Stimulated activated CD4-positive, alpha-beta T cell treated with anti-CD3 and anti-CD28 coated beads, Interleukin-12 subunit alpha, Interleukin-12 subunit beta, amount 100 ng/mL, for 4 hours (primary cell): Measurements from ENCODE around the gene ARFIP1.
"Not testable (repeated sequence)": the region's sequence is repeated elsewhere in the genome, so short reads cannot be mapped to it uniquely, and the experiment has no call there.

Source experiments
- DNase-seq: peaks from one replicate; pipeline ENCODE4 v3.0.0-alpha.2; 2020

ARFIP1 gene

GRCh38 chr4:152848508-152848907 is 68.8 kb downstream of the ARFIP1 start:
- no peak for DNase-seq

- no peak for DNase-seq
Measured at GRCh38 chr4:152849350-152849749, 69.6 kb downstream of the ARFIP1 start.

DNA sequence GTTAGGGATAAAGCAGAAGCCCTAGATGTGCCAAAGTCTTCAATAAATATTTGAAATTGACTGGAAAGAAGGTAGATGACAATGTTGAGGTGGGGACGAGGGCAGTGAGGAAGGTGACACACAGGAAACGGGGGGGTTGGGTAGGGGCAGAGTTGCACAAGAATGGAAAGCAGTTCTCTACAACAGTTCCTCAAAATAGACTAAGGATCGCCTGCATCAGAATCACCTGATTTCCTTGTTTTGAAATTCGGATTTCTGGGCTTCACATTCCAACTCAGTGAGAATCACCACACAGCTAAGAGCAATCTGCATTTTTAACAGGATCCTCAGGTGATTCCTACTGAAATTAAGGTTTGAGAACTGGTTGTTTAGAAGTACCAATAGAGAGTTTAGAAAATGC is 70.6 kb downstream of the ARFIP1 start:
- no peak for DNase-seq

GRCh38 chr4:152851226-152851625 is 71.5 kb downstream of the ARFIP1 start:
- no peak for DNase-seq

GRCh38 chr4:152853293-152853692 is 73.5 kb downstream of the ARFIP1 start:
- no peak for DNase-seq

GRCh38 chr4:152854016-152854415 is 74.3 kb downstream of the ARFIP1 start:
- not testable (repeated sequence) for DNase-seq

- no peak for DNase-seq
Measured at GRCh38 chr4:152856960-152857359, 77.2 kb downstream of the ARFIP1 start.

- no peak for DNase-seq
Measured at GRCh38 chr4:152858934-152859333, 79.2 kb downstream of the ARFIP1 start.

DNA sequence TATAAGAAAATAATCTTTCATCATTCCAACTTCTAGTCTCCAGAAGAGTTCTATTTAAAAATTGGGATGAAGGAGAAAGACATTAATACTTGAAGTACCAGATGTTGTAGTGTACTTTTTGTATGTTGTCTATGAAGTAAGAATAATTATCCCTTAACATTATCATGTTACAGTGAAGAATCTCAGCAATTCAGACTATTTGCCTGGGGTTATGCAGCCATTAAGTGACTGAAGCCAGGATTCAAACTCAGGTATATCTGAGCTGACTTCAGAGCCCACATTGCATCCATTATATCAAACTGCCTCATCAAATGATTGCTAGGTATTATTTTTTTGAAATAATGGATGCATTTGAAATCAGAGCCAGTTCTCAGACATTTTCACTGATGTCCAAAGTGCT is 80.3 kb downstream of the ARFIP1 start:
- DNase-seq, result no peak

- DNase-seq, result no peak
Measured at GRCh38 chr4:152862608-152863007, 82.9 kb downstream of the ARFIP1 start.

DNA sequence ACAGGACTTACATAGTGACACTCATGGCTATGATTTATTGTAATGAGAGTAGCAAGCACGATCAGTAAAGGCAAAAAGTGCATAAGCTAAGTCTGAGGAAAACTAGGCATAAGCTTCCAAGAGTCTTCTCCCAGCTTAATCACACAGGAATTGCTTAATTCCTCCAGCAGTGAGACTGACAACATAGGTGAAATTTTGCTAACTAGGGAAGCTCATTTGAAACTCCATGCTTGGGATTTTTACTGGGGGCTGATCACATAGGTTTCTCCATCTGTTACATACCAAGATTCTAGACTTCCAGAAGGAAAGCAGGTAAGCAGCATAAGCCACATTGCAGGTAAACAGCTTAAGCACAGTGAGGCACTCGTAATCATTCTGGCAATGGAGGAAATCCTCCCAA is 84.6 kb downstream of the ARFIP1 start:
- DNase-seq, result no peak

GRCh38 chr4:152866432-152866993 is 86.8 kb downstream of the ARFIP1 start:
- DNase-seq, result not testable (repeated sequence)

GRCh38 chr4:152870606-152871005 is 90.9 kb downstream of the ARFIP1 start:
- DNase-seq, result no peak

GRCh38 chr4:152875261-152875660 is 95.5 kb downstream of the ARFIP1 start:
- DNase-seq, result no peak

- DNase-seq, result no peak
Measured at GRCh38 chr4:152877868-152878267, 98.1 kb downstream of the ARFIP1 start.

- no peak for DNase-seq
Measured at GRCh38 chr4:152880263-152880662, 100.5 kb downstream of the ARFIP1 start.

DNA sequence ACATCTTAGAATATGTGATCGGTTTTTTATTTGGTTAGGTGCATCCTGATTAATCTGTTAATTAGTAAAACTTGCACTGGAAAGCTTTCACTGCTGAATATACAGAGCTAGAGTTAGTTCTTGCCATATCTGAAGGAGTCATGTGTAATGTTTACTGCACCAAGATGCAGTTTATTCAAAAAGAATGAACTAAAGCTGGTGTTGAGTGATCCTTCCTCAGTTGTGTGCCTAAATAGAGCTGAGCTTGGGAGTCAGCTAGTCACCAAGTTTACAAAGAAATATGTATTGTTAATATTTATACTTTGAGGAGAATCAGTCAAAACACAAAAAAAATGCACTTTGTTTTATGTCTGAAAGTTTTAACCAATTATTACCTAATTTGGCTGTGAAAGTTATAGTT is 102.2 kb downstream of the ARFIP1 start:
- no peak for DNase-seq

DNA sequence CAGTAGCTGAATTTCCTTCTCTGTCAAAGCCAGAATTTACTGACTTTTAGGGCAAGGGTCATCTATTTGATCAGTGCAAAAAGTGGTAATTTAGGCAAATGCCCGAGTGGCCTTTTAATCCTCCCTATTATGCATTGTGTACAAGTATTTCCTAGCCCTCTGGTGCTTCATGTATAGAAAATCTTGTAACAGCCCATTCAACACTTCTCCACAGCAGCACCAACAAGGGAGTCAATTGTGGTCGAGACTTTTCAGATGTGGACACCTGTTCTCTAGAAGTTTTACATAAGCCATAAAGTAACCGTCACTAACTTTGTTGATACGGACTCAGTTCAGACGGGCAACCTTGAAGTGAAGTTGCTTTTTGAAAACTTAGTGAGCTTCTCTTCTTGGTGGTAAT is 105.4 kb downstream of the ARFIP1 start:
- DNase-seq, result no peak

DNA sequence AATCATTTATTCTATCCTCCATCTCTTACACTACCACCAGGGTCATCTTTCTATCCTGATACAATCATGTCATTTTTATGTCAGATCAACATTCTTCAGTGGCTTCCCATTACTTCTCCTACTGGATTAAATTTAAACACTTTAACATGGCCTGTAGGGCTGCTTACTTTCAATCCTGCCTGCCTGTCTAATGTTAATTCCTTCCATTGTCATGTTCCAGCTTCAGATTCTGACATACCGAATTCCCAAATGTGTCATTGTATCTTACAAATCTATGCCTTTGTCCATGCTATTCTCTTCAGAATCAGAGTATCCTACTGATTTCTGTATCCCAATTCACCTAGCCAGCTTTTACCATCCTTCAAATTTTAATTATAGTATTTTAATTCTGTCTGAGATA is 106.4 kb downstream of the ARFIP1 start:
- no peak for DNase-seq

- DNase-seq, result no peak
Measured at GRCh38 chr4:152887981-152888380, 108.2 kb downstream of the ARFIP1 start.

- no peak for DNase-seq
Measured at GRCh38 chr4:152892974-152893373, 113.2 kb downstream of the ARFIP1 start.

GRCh38 chr4:152894673-152895072 is 114.9 kb downstream of the ARFIP1 start:
- DNase-seq, result no peak

- no peak for DNase-seq
Measured at GRCh38 chr4:152896811-152897210, 117.1 kb downstream of the ARFIP1 start.

DNA sequence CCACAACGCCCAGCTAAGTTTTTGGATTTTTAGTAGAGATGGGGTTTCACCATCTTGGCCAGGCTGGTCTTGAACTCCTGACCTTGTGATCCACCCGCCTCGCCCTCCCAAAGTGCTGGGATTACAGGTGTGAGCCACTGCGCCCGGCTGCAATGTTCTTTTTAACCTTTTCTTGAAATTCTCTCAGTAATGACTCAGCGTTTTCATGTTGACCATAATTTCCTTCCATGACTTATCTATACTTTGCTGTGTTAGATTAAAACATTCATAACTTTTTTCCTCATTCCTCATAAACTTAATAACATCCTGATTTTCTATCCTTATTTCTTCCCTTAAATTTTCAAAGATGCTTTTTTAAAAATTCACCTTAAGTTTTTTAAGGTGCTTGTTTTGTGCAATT is 118.4 kb downstream of the ARFIP1 start:
- DNase-seq, result not testable (repeated sequence)

DNA sequence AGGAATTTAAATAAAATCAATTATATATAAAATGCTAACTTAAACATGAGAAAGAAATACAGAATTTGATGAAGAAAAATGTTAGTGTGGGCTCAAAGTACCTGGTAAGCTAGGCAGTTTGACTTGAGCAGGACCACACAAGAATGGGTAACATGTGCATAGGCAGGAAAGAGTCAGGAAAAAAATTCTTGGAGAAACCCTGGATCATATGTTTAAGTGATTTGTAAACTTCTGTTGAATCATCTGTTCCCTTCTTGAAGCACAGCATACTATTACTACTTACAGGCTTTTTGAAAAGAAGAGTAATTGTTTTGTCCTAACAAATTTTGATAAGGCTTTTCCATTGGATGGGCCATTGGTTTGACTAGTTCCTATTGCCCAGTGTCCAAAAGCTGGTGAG is 118.9 kb downstream of the ARFIP1 start:
- DNase-seq, result no peak

- no peak for DNase-seq
Measured at GRCh38 chr4:152900395-152900794, 120.6 kb downstream of the ARFIP1 start.
